Endothelial cell of umbilical vein (primary cell): Measurements from ENCODE around the gene GALNT17. TPM values are rescaled to one million over a fixed set of nuclear protein-coding genes. Genes with fewer than 3 reads are reported as not detected.

Experiments
- BruUV-seq: library from RNA; stranded (reverse); fragments of 400-500 nt; replicated peaks from 2 replicates; lab custom pipeline; 2021; lab: Mats Ljungman, UMichigan
- CTCF ChIA-PET: fragments of 300-600, 350-600 bp; sonication (Branson Sonifier 250); formaldehyde crosslinking; loops from one replicate; lab custom pipeline; 2021; ENCODE audit warnings: antibody characterized with exemption, inconsistent platforms; lab: Charles Lee
- POLR2A ChIA-PET: fragments of 300-600, 350-600 bp; sonication (Branson Sonifier 250); formaldehyde crosslinking; loops from one replicate; lab custom pipeline; 2021; ENCODE audit warnings: antibody characterized with exemption, inconsistent platforms; lab: Charles Lee
- DNase-seq: peaks from one replicate; pipeline ENCODE4 v3.0.0-alpha.2; 2011; ENCODE audit warnings: low read depth, low spot score
- FAIRE-seq: peaks from 2 replicates; lab custom pipeline; 2011; peaks lifted over from hg19 to GRCh38; lab: Jason Lieb, UNC
- H2AFZ ChIP-seq: 2 replicates; pipeline ENCODE4 v1.6.0; 2012; ENCODE audit warnings: low read depth, low read length, control low read depth, inconsistent platforms
- H3K27ac ChIP-seq: 2 replicates; pipeline ENCODE4 v1.5.1; 2011; ENCODE audit warnings: low read depth, mild to moderate bottlenecking, control low read depth, low read length, moderate library complexity; ENCODE audit not compliant: insufficient read depth
- H3K27me3 ChIP-seq, 2 experiments: 2 replicates each; pipeline versions ENCODE4 v1.6.0 to v1.6.1; 2011; ENCODE audit warnings: low read length in 2 of 2, mixed read lengths in 1 of 2; ENCODE audit not compliant: control insufficient read depth in 2 of 2, insufficient read depth in 2 of 2
- H3K36me3 ChIP-seq, 2 experiments: 2 replicates in 1 of 2; 3 replicates in 1 of 2; pipeline ENCODE4 v1.5.1; 2011; ENCODE audit warnings: low read length in 2 of 2, mild to moderate bottlenecking in 1 of 2, moderate library complexity in 1 of 2; ENCODE audit not compliant: control insufficient read depth in 2 of 2, insufficient read depth in 2 of 2; ENCODE audit errors: extremely low read depth in 1 of 2
- H3K4me1 ChIP-seq: 3 replicates; pipeline ENCODE4 v1.5.1; 2011; ENCODE audit warnings: mild to moderate bottlenecking, low read length; ENCODE audit not compliant: control insufficient read depth, insufficient read depth; ENCODE audit errors: extremely low read depth
- H3K4me2 ChIP-seq: 2 replicates; pipeline ENCODE4 v1.6.1; 2011; ENCODE audit warnings: low read length, control low read depth, mixed read lengths; ENCODE audit not compliant: insufficient read depth
- H3K4me3 ChIP-seq, 3 experiments: fragments of 200-600 bp in 1 of 3; sonication (generic), shearing (Covaris generic) in 1 of 3; replicated peaks in 1 of 3; 2 replicates each; pipeline ENCODE4 v1.5.1; 2011 to 2016; ENCODE audit warnings: control low read depth in 3 of 3, low read length in 3 of 3, mild to moderate bottlenecking in 2 of 3, inconsistent platforms in 1 of 3, low read depth in 1 of 3, moderate library complexity in 1 of 3; ENCODE audit not compliant: insufficient read depth in 1 of 3
- H3K79me2 ChIP-seq: 2 replicates; pipeline ENCODE4 v1.6.0; 2012; ENCODE audit warnings: low read length, inconsistent platforms; ENCODE audit not compliant: control insufficient read depth, insufficient read depth
- H3K9ac ChIP-seq: replicated peaks from 2 replicates; pipeline ENCODE3; 2011; ENCODE audit warnings: low read length, control low read depth; ENCODE audit not compliant: insufficient read depth; ENCODE audit errors: extremely low read depth
- H3K9me1 ChIP-seq: replicated peaks from 3 replicates; pipeline ENCODE4 v1.6.0; 2011; ENCODE audit warnings: mild to moderate bottlenecking, low read length; ENCODE audit not compliant: control insufficient read depth, insufficient read depth; ENCODE audit errors: extremely low read depth
- H3K9me3 ChIP-seq: replicated peaks from 2 replicates; pipeline ENCODE4 v1.5.1; 2012; ENCODE audit warnings: low read length, inconsistent platforms; ENCODE audit not compliant: control insufficient read depth, insufficient read depth
- H4K20me1 ChIP-seq: replicated peaks from 2 replicates; pipeline ENCODE3; 2011; ENCODE audit warnings: mild to moderate bottlenecking, low read length; ENCODE audit not compliant: control insufficient read depth, insufficient read depth; ENCODE audit errors: extremely low read depth
- CTCF ChIP-seq, 2 donors: IDR thresholded peaks; 1 replicate in 1 of 2; 2 replicates in 1 of 2; pipeline ENCODE4 v1.5.1; 2011; ENCODE audit warnings: low read length in 2 of 2, mild to moderate bottlenecking in 2 of 2, moderate library complexity in 2 of 2, control low read depth in 1 of 2, inconsistent platforms in 1 of 2, low read depth in 1 of 2; ENCODE audit not compliant: insufficient read depth in 1 of 2; ENCODE audit errors: extremely low read depth in 1 of 2
- EZH2 ChIP-seq: IDR thresholded peaks from 2 replicates; pipeline ENCODE4 v1.6.1; 2012; ENCODE audit warnings: borderline replicate concordance, low read depth, mild to moderate bottlenecking, moderate library complexity, low read length, inconsistent platforms; ENCODE audit not compliant: severe bottlenecking
- FOS ChIP-seq: IDR thresholded peaks from 2 replicates; pipeline ENCODE4 v1.6.1; 2011; ENCODE audit warnings: mild to moderate bottlenecking, low read length, moderate library complexity, borderline replicate concordance; ENCODE audit not compliant: insufficient read depth
- GATA2 ChIP-seq: IDR thresholded peaks from 2 replicates; pipeline ENCODE4 v1.7.0; 2011; ENCODE audit warnings: low read depth, mild to moderate bottlenecking, moderate library complexity, mixed read lengths, low read length; ENCODE audit not compliant: insufficient read length, insufficient read depth
- JUN ChIP-seq: IDR thresholded peaks from 2 replicates; pipeline ENCODE4 v1.6.1; 2011; ENCODE audit warnings: borderline replicate concordance, low read depth; ENCODE audit not compliant: insufficient read length, insufficient read depth
- MAX ChIP-seq: IDR thresholded peaks from 2 replicates; pipeline ENCODE4 v1.6.1; 2011; ENCODE audit not compliant: insufficient read depth, insufficient read length
- MYC ChIP-seq: IDR thresholded peaks from one replicate; pipeline ENCODE4 v1.6.1; 2011; ENCODE audit warnings: mild to moderate bottlenecking, low read depth, low read length
- POLR2A ChIP-seq: IDR thresholded peaks from 2 replicates; pipeline ENCODE4 v1.6.1; 2012; ENCODE audit warnings: low read depth, mild to moderate bottlenecking, control low read depth, low read length
- POLR2AphosphoS5 ChIP-seq: IDR thresholded peaks from 2 replicates; pipeline ENCODE4 v1.6.1; 2012; ENCODE audit warnings: low read depth, mild to moderate bottlenecking, control low read depth, low read length, moderate library complexity; ENCODE audit not compliant: insufficient read depth
- dilution Hi-C: fragments of 300-500 bp; cut with MboI; formaldehyde crosslinking; loops from one replicate; pipeline ENCODE4 v1.15.0; 2019; ENCODE audit warnings: low sequenced_read_pairs; ENCODE audit not compliant: extremely low pct_ligation_motif_present
- intact Hi-C: fragments of 100-400 bp; cut with micrococcal nuclease; formaldehyde crosslinking; loops from one replicate; pipeline ENCODE4 v1.10.0; 2022
- polyA plus RNA-seq, 4 experiments: library from polyadenylated mRNA; depleted of rRNA in 3 of 4; stranded (reverse) in 3 of 4; unstranded in 1 of 4; fragments of >200 nt; gene quantifications; 2 replicates each; pipeline versions ENCODE4 v1.2.1 to v1.2.3, GENCODE V29; 2011 to 2012; ENCODE audit warnings: missing spikeins in 1 of 4
- total RNA-seq: library from RNA; stranded (reverse); gene quantifications from 2 replicates; pipeline ENCODE4 v1.2.3, GENCODE V29; 2021

Gene GALNT17
- total and polyA plus RNA-seq, 2 donors (not counting 3 experiments of a cell fraction or from before 2014, with no cell fraction given) = not detected

GRCh38 chr7:71470326-71470725 lies 338.4 kb downstream of the GALNT17 start:
- FAIRE-seq (no peak), DNase-seq (no peak)
- H3K36me3 ChIP-seq = no peaks in the 10 kb centered on the region
- peaks cover 5% of the 10 kb centered on the region for H3K9me3 ChIP-seq
- H3K27ac ChIP-seq = no peak overlapping the region
- TF ChIP-seq FOS (no peak), CTCF (IDR thresholded peaks at IDR 0.05; ENCODE audit: extremely low read depth in 1 of 2, insufficient read depth in 1 of 2, low read depth in 1 of 2, low read length in 2 of 2) (no peak), MAX (no peak), MYC (no peak), GATA2 (no peak), EZH2 (no peak), JUN (no peak), POLR2AphosphoS5 (no peak), POLR2A (no peak)
- ChIA-PET CTCF (no interaction called here), POLR2A (no interaction called here)
- no peaks in the 10 kb centered on the region for H3K9me1 ChIP-seq
- no peak overlapping the region for H3K9ac ChIP-seq
- no TSS peak for BruUV-seq
- H2AFZ ChIP-seq = no peak overlapping the region
- no peak overlapping the region for H3K4me2 ChIP-seq
- no peaks in the 10 kb centered on the region for H3K79me2 ChIP-seq
- no peaks in the 10 kb centered on the region for H3K27me3 ChIP-seq
- no peaks in the 10 kb centered on the region for H3K4me1 ChIP-seq
- no peaks in the 10 kb centered on the region for H4K20me1 ChIP-seq
- intact Hi-C loops (no loop called here), dilution Hi-C loops (no loop called here)
- H3K4me3 ChIP-seq = no peak overlapping the region
